ENCODE results near the gene EXT2. TPM values are rescaled to one million over a fixed set of nuclear protein-coding genes. Genes with fewer than 3 reads are reported as not detected.

Gene EXT2
- total and polyA plus RNA-seq, 2 experiments from 2014 or later = 15.9 to 48.6 TPM

- Histone ChIP-seq H3K79me2 (replicated peaks; ENCODE audit: insufficient read depth) (no peaks in the 10 kb centered on the region), H3K9me2 (ENCODE audit: insufficient read depth) (peaks cover 4% of the 10 kb centered on the region; the same call in 1 of the 2 replicates), H4K20me1 (replicated peaks; ENCODE audit: insufficient read depth) (no peaks in the 10 kb centered on the region), H3K4me1 (ENCODE audit: insufficient read depth) (no peaks in the 10 kb centered on the region), H3K4me2 (no peak overlapping the region), H3K27ac (ENCODE audit: low read depth) (no peak overlapping the region), H3K27me3 (ENCODE audit: insufficient read depth) (no peaks in the 10 kb centered on the region), H3K4me3 (no peak overlapping the region), H3K36me3 (ENCODE audit: insufficient read depth) (no peaks in the 10 kb centered on the region), H2AFZ (no peak overlapping the region), H3F3A (replicated peaks; ENCODE audit: low read depth) (no peaks in the 10 kb centered on the region)
- Mint-ChIP-seq H3K36me3 (ENCODE audit: low read depth) (peaks cover 34% of the 10 kb centered on the region), H3K27ac (no peak overlapping the region), H3K4me1 (no peaks in the 10 kb centered on the region), H3K4me3 (no peak overlapping the region), H3K9me3 (peaks cover 25% of the 10 kb centered on the region), H3K27me3 (ENCODE audit: insufficient read depth, low read depth, poor library complexity) (peaks cover 4% of the 10 kb centered on the region)
- DNase-seq (ENCODE audit: low spot score) (no peak), ATAC-seq (no peak)
- no peak for TF ChIP-seq ZNF114 (CRISPR knock-in tag; IDR thresholded peaks at IDR 0.05)
- TF ChIP-seq ZNF462 (CRISPR knock-in tag; IDR thresholded peaks at IDR 0.05) = no peak
- TF ChIP-seq ZNF331 (CRISPR knock-in tag; IDR thresholded peaks at IDR 0.05; ENCODE audit: low read depth) = no peak
- no peak for TF ChIP-seq JUNB (IDR thresholded peaks at IDR 0.05; ENCODE audit: unreplicated experiment)
- no peak for TF ChIP-seq EZH2 (IDR thresholded peaks at IDR 0.05; ENCODE audit: low read depth, unreplicated experiment)
These were observed 6.6 kb upstream of the EXT2 start for GRCh38 chr11:44088871-44089270.

DNA sequence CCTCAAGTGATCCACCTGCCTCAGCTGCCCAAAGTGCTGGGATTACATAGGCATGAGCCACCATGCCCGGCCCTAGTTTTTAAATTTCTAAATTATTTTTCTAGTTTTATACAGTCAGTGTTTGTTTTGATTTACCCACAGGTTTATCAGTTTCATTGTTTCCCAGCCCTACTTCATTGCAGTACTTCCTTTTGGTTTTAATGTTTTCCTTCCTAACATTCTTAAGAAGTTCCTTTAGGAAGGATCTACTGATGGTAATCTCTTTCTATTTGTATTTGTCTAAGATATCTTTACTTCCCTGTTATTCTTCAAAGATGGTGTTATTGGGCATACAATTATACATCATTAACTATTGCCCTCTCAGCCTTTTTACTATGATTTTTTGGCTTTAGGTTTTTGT is 4.9 kb upstream of the EXT2 start:
- ATAC-seq (no peak), DNase-seq (ENCODE audit: low spot score) (no peak)
- no peaks in the 10 kb centered on the region for H3F3A ChIP-seq (replicated peaks; ENCODE audit: low read depth)
- H3K36me3 ChIP-seq (ENCODE audit: insufficient read depth) = no peaks in the 10 kb centered on the region
- H2AFZ ChIP-seq = no peak overlapping the region
- H3K79me2 ChIP-seq (replicated peaks; ENCODE audit: insufficient read depth) = no peaks in the 10 kb centered on the region
- H3K9me2 ChIP-seq (ENCODE audit: insufficient read depth) = peaks cover 4% of the 10 kb centered on the region; the same call in 1 of the 2 replicates
- H4K20me1 ChIP-seq (replicated peaks; ENCODE audit: insufficient read depth) = no peaks in the 10 kb centered on the region
- H3K27ac ChIP-seq (ENCODE audit: low read depth) = no peak overlapping the region
- Mint-ChIP-seq H3K36me3 (ENCODE audit: low read depth) (peaks cover 23% of the 10 kb centered on the region), H3K4me3 (no peak overlapping the region), H3K4me1 (no peaks in the 10 kb centered on the region; the same call in 2 of the 3 replicates), H3K27me3 (ENCODE audit: insufficient read depth, low read depth, poor library complexity) (peaks cover 6% of the 10 kb centered on the region), H3K27ac (no peak overlapping the region), H3K9me3 (peaks cover 22% of the 10 kb centered on the region)
- no peaks in the 10 kb centered on the region for H3K4me1 ChIP-seq (ENCODE audit: insufficient read depth)
- H3K4me2 ChIP-seq = no peak overlapping the region
- no peak overlapping the region for H3K4me3 ChIP-seq
- no peaks in the 10 kb centered on the region for H3K27me3 ChIP-seq (ENCODE audit: insufficient read depth)
- TF ChIP-seq POLR2AphosphoS5 (IDR thresholded peaks at IDR 0.05; ENCODE audit: low read depth) (no peak), REST (IDR thresholded peaks at IDR 0.05; ENCODE audit: unreplicated experiment) (no peak), CTCF (conservative IDR thresholded peaks at IDR 0.05; ENCODE audit: low read depth in 2 of 2) (no peak), STAT1 (IDR thresholded peaks at IDR 0.05; ENCODE audit: unreplicated experiment) (no peak)
- TF ChIP-seq, protein P1, sequence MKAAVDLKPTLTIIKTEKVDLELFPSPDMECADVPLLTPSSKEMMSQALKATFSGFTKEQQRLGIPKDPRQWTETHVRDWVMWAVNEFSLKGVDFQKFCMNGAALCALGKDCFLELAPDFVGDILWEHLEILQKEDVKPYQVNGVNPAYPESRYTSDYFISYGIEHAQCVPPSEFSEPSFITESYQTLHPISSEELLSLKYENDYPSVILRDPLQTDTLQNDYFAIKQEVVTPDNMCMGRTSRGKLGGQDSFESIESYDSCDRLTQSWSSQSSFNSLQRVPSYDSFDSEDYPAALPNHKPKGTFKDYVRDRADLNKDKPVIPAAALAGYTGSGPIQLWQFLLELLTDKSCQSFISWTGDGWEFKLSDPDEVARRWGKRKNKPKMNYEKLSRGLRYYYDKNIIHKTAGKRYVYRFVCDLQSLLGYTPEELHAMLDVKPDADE (IDR thresholded peaks at IDR 0.05) = no peak
